Activated T-cell treated with anti-CD3 and anti-CD28 coated beads, Interleukin-2, amount 50 U/mL, for 48 hours (primary cell): ENCODE measurements around the gene ZNF761.
"Not testable (repeated sequence)": the region's sequence is repeated elsewhere in the genome, so short reads cannot be mapped to it uniquely, and the experiment has no call there.

Source experiments
- DNase-seq, 2 experiments: peaks; one replicate each; pipeline ENCODE4 v3.0.0-alpha.2; 2020

The ZNF761 gene

DNA sequence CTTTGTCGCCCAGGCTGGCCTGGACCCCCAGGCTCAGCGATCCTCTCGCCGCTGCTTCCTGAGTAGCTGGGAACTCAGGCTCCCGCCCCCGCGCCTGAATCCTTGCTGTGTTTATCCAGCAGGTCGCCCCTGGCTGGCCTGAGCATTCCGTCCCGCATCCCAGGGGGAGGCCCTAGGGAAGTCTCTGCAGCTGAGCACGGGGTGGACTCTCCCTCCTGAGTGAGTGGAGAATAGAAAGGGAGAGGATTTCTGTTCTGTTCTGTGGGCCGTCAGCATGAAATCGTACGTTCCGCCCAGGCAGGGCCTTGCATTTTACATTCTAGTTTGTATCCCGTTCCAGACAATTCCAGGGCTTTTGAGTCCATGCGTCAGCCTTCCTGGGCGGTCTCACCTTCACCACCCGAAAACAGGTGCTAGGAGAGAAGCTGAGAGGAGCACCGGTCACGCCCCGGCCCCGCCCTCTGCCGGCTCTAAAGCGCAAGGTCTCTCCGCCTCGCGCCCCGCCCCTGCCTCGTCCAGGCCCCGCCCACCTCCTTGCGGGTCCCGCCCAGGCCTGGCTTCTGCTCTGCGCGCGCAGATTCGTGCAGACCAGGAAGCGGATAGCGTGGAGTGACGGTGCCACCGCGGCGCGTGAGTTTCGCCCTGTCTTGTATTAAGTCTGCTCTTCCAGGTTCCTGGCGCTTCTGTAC lies at the start of gene ZNF761:
TSS of gene ZNF761 (plus strand) at position 586 of the 689 bp plus-strand sequence. CDS start 15,285 bp downstream, outside the sequence.
- peak; percentile 99 for DNase-seq

DNA sequence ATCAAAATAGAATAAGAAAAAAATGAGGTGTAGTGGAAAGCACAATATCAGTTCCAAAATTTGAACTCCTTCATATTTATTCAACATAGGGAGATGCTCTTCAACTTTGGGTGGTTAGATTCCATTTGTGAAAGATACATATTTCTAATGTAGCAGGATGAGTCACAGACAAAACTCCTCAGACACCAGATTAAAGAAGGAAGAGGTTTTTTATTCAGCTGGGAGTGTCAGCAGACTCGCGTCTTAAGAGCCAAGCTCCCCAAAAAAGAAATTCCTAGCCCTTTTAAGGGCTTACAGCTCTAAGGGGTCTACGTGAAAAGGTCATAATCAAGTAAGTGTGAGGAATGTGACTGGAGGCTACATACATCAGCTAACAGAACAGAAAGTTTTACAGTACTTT lies 43.6 kb upstream of the ZNF761 start:
- DNase-seq = no peak

DNA sequence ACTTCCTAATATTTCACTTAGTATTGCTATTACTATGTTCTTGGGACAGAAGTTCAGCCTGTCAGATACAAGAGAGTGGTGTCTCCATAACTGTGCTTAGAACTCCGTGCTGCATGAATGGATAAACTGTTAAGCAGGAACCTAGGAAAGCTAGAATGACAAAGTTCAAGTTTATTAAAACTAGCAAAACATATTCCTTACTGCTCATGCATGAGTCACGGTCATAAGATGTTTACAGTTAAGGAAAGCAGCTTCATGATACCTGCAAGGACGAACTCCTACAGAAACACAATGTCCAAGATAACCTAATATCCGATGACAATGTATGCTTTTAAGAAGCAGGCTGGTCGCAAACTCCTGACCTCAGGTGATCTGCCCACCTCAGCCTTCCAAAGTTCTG lies 42.9 kb upstream of the ZNF761 start:
- DNase-seq = no peak

DNA sequence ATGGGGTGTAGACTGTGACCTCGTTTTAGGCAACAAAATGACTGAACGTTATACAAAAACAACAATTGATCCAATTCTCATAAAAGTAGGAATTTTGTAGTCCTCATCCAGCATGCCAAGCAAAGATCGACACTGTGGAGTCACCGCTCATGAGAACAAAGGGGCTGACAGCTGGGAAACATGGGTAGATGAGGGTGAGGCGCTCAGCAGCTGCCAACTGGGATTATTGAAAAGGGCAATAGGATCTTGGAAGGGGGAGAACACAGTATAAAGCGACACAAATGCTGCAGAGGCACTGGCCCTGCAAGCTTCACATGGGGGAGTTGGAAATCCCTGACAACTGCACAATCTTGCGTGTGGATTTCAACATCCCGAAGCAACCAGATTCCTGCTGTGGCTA lies 42.2 kb upstream of the ZNF761 start:
- no peak for DNase-seq

DNA sequence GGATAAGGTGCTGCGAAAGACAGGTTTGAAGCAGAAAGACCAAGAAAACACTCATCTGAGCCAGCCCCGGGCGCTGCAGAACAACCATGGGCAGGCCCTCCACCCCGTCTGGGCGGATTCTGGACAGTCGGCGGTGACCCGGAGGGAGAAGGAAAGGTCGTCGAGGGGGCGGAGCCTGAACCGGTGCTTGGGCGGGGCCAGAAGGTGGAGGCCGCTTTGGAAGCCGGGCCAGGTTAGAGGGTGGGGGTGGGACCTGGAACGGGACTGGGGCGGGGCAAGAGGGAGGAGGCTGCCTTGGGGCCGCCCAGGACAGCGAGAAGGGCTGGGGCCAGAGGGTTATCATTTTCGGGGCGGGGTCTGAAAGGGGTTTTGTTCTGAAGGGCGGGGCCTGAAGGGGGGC lies 41.8 kb upstream of the ZNF761 start:
- no peak for DNase-seq

DNA sequence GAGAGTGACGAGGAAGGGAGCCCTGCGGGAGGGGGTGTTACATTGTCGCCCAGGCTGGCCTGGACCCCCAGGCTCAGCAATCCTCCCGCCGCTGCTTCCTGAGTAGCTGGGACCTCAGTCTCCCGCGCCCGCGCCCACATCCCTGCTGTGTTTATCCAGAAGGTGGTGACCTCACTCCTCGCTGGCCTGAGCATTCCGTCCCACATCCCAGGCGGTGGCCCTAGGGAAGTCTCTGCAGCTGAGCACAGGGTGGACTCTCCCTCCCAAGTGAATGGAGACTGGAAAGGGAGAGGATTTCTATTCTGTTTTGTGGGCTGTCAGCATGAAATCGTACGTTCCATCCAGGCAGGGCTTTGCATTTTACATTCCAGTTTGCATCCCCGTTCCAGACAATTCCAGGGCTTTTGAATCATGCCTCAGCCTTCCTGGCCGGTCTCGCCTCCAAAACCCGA lies 37.2 kb upstream of the ZNF761 start:
- no peak for DNase-seq

DNA sequence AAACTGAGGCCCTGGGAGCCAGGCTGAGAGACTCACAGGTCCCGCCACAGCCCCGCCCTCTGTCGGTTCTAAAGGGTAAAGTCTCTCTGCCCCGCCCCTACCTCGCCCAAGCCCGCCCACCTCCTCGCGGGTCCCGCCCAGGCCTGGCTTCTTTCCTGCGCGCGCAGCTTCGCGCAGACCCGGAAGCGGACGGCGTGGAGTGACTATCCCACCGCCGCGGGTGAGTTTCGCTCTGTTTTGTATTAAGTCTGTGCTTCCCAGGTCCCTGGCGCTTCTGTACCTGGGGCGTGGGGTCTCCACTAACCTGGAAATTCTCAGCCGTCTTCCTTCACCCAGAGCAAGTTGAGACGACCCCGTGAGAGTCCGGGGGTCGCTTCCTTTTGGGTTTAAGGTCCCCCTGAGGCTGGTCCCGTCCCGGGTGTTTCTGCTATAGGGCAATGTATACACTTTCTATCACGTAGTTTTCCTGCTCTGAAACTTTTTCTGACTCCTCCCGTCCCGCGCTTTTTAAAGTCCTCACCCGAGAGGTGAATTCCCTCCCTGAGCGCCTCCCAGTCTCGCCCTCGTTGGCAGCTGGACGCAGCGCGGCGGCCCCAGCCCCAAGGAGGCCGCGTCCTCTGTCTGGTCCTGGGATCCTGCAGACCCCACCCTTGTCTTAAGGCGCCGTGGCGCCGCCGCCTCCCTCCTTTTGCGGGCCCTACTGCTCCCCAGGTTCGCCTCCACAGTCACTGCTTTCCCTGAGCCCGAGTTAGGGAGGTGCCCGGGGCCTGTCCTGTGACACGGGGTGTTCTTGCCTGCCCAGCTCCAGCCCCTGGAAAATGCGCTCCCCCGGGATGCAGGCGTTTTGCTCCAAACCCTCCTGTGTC lies 36.6 kb upstream of the ZNF761 start, which contains the start of gene ZNF765:
TSS of gene ZNF765 (plus strand) at position 176 of the 866 bp plus-strand sequence. CDS start 2,867 bp downstream, outside the sequence.
- DNase-seq = peak; percentile 99

DNA sequence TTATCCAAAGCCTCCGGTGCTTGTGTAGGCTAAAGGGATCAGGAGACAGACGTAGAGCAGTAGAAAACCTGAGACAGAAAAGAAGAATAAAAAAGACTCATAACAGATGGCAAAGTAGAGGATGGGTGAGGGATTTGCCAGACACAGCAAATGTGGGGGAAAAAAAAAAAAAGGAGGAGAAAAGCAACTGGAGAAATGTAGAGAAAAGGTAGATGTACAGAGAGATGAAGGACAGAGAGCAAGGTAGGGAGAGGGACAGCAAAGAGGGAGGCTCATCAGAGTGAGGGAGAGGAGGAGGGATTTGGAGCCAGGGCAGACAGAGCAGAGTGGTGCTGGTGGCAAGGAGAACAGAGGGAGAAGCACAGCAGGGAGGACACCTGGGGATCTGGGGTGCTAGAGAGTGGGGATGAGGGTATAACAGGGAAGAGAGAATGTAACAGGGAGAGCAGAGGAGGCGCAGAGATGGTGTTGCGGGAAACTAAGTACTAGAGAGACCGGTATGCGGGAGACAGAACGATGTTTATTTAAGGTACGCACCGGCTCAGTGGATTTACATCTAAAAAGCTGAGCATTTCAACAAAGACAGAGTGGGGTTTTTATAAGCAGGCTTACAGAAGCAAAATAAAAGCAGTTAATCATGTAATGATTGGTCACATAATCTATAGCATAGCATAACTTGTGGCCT lies 35.8 kb upstream of the ZNF761 start:
- not testable (repeated sequence) for DNase-seq

DNA sequence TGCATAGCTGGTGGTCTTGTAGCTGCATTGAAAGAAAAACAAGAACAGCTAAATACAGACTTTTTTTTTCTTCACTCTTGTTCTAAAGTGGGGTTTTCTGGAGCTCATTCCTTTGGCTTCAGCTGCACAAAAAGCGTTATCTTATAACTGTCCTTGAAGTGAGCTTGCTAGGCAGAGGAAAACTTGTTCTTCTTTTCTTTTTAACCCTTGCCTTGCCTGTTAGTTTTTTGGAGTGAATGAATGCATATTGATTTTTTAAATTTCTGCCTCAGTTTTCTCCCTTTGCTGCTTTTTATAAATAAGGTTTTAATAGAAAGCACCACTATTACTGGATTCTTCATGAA lies 35.3 kb upstream of the ZNF761 start:
- no peak for DNase-seq

DNA sequence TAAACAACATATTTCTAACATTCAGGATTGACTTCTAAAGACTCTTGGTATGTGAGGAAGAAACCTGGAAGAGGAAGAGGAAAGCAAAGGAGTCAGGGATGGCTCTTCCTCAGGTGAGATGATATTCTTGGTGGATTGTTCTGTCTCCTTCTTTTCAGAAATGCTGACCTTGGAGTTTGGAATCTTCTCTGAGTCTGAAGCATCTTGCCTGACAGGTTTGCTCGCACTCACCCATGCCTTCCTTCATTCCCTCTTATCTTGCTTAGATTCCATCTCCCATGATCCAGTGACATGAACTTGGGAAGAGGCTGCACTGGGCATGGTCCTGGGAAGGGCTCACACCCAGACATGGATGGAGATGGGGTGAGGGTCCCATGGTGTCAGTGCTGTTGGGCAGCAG lies 33.9 kb upstream of the ZNF761 start:
- not testable (repeated sequence) for DNase-seq

DNA sequence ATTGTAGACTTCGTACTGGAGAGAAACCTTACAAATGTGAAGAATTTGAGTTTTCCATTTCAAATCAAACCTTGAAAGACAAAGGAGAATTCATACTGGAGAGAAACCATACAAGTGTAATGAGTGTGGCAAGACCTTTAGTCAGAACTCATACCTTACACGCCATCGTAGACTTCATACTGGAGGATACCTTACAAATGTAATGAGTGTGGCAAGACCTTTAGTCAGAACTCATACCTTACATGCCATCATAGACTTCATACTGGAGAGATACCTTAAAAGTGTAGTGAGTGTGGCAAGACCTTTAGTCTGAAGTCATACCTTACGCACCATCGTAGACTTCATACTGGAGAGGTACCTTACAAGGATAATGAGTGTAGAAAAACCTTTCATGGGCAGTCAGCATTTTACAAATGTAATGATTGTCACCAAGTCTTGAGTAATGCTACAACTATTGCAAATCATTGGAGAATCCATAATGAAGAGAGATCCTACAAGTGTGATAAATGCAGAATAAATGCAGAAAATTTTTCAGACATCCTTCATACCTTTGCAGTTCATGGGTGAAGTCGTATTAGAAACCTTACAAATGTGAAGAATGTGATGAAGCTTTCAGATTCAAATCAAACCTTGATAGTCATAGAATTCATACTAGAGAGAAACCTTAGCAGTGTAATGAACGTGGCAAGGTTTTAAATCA lies 22.1 kb upstream of the ZNF761 start:
- no peak for DNase-seq

DNA sequence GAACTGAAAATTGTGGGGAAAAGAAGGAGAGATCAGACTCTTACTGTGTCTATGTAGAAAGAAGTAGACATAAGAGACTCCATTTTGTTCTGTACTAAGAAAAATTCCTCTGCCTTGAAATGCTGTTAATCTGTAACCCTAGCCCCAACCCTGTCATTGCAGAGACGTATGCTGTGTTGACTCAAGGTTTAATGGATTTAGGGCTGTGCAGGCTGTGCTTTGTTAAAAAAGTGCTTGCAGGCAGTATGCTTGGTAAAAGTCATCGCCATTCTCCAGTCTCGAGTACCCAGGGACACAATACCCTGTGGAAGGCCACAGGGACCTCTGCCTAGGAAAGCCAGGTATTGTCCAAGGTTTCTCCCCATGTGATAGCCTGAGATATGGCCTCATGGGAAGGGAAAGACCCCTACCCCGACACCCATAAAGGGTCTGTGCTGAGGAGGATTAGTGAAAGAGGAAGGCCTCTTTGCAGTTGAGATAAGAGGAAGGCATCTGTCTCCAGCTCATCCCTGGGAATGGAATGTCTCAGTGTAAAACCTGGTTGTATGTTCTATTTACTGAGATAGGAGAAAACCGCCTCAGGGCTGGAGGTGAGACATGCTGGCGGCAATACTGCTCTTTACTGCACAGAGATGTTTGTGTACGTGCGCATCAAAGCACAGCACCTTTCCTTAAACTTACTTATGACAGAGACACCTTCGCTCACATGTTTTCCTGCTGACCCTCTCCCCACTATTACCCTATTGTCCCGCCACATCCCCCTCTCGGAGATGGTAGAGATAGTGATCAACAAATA lies 11.1 kb upstream of the ZNF761 start:
- DNase-seq = not testable (repeated sequence)

DNA sequence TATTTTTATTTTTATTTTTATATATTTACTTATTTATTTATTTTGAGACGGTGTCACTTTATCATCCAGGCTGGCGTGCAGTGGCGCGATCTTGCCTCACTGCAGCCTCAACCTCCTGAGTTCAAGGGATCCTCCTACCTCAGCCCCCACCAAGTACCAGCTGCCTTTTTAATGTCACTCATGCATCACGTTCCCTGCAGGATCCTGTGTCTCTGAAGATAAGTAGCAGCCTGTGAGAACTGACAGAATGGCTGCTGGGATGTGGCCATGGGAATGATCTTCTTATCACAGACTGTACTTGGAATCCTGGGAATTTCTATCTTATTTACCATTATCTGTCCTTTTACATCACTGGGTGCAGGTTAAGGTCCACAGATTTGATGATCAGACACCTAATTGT lies 9.2 kb upstream of the ZNF761 start:
- no peak for DNase-seq

DNA sequence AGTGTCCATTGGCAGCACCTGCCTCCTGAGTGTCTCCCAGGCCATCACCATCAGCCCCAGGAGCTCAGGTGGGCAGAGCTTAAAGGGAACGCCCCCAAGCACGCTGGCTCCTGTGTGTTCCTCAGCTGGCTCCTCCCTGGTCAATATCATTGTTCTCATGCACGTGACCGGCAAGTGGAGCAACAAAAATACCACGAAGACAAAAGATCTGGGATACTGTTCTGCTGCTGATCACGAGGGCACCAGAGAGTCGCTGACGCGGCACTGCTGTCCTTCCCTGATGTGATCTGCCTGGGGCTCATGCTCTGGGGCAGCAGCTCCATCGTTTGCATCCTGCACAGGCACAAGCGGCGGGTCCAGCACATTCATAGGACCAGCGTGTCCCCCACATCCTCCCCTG lies 8.7 kb upstream of the ZNF761 start:
- not testable (repeated sequence) for DNase-seq

DNA sequence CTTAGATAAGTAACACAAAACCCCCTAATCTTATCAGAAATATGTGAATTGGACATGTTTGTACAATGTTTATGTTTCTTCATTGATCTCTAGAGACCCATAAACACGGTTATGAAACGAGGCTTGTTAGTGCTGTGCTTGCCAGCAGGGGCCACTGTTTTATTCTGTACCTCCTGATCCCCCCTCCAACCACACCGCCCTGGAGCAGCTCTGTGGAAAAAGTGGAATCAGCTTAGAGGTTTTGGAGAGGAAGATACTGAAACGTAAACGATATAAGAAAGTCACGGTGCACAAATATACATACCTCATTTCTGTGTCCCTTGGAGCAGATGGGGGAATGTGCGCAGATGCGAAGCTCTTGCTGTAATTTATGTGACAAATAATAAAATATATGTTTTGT lies 8.1 kb upstream of the ZNF761 start:
- not testable (repeated sequence) for DNase-seq

DNA sequence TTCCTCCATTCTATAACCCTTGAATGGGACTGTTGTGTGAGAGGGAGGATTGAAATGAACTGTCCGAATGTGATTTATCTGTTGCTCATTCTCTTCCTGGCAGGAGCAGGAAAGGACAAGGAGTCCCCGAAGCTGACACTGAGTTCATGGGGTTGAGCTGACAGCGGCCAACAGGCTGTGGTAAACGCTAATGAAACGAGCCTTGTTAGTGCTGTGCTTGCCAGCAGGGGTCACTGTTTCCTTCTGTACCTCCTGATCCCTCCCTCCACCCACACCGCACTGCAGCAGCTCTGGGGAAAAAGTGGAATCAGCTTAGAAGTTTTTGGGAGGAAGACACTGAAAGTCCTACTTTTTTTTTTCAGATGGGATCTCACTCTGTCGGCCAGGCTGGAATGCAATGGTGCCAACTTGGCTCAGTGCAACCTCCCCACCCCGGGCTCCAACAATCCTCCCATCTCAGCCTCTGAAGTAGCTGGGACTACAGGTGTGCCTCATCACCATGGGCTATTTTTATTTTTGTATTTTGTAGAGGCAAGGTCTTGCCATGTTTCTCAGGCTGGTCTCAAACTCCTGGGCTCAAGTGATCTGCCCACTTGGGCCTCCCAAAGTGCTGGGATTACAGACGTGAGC lies 6.7 kb upstream of the ZNF761 start:
- DNase-seq = peak; percentile 58 to 76

DNA sequence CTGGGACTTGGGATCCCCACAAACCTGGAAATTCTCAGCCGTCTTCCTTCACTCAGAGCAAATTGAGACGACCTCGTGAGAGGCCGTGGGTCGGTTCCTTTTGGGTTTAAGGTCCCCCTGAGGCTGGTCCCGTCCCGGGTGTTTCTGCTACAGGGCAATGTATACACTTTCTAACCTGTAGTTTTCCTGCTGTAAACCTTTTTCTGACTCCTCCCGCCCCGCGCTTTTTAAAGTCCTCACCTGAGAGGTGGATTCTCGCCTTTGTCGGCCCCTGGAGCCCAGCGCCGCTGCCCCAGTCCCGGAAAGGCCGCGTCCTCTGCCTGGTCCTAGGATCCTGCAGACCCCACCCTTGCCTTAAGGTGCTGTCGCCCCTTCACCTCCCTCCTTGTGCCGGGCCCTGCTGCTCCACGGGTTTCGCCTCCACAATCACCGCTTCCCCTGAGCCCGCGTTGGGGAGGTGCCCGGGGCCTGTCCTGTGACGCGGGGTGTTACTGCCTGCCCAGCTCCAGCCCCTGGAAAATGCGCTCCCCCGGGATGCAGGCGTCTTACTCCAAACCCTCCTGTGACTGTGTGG lies 391 bp downstream of the ZNF761 start:
- peak; percentile 45 to 54 for DNase-seq

DNA sequence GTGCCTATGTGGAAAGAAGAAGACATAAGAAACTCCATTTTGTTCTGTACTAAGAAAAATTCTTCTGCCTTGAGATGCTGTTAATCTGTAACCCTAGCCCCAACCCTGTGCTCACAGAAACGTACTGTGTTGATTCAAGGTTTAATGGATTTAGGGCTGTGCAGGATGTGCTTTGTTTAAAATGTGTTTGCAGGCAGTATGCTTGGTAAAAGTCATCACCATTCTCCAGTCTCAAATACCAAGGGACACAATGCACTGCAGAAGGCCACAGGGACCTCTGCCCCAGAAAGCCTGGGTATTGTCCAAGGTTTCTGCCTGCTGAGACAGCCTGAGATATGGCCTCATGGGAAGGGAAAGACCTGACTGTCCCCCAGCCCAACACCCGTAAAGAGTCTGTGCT lies 12.0 kb downstream of the ZNF761 start:
- DNase-seq = not testable (repeated sequence)

DNA sequence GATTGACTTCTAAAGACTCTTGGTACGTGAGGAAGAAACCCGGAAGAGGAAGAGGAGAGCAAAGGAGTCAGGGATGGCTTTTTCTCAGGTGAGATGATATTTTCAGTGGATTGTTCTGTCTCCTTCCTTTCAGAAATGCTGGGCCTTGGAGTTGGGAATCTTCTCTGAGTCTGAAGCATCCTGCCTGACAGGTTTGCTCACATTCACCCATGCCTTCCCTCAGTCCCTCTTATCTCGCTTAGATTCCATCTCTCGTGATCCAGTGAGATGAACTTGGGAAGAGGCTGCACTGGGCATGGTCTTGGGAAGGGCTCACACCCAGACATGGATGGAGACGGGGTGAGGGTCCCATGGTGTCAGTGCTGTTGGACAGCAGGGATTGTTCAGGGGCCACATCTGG lies 15.4 kb downstream of the ZNF761 start:
- DNase-seq = not testable (repeated sequence)

DNA sequence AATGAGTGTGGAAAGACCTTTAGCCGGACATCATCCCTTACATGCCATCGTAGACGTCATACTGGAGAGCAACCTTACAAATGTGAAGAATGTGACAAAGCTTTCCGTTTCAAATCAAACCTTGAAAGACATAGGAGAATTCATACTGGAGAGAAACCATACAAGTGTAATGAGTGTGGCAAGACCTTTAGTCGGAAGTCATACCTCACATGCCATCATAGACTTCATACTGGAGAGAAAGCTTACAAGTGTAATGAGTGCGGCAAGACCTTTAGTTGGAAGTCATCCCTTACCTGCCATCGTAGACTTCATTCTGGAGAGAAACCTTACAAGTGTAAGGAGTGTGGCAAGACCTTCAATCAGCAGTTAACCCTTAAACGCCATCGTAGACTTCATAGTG lies 24.0 kb downstream of the ZNF761 start:
- no peak for DNase-seq

DNA sequence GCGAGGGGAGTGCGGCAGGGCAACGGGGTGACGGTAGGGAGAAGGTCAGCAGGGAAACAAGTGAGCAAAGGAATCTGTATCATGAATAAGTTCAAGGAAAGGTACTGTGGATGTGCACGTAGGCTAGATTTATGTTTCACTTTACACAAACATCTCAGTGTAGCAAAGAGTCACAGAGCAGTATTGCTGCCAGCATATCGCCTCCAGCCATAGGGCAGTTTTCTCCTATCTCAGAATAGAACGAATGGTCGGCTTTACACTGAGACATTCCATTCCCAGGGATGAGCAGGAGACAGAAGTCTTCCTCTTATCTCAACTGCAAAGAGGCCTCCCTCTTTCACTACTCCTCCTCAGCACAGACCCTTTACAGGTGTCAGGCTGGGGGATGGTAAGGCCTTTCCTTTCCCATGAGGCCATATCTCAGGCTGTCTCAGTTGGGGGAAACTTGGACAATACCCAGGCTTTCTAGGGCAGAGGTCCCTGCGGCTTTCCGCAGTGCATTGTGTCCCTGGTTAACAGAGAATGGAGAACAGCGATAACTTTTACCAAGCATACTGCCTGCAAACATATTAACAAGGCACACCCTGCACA lies 28.4 kb downstream of the ZNF761 start:
- not testable (repeated sequence) for DNase-seq
